Measurements from ENCODE around the gene EMB. TPM values are rescaled to one million over a fixed set of nuclear protein-coding genes. Genes with fewer than 3 reads are reported as not detected.

EMB gene
- polyA plus RNA-seq, 1 donor = 69.5 TPM

Other genes with a start within 250 kb of the EMB start
- gene PARP8, start 225.3 kb upstream of the EMB start, polyA plus RNA-seq = 16.9 TPM

Measured in large intestine (tissue), 1 donor.